Stimulated activated CD4-positive, alpha-beta T cell treated with anti-CD3 and anti-CD28 coated beads, TNF-alpha, amount 100 ng/mL, for 24 hours (primary cell): ENCODE data around the gene NKAIN2.
"Not testable (repeated sequence)": the region's sequence is repeated elsewhere in the genome, so short reads cannot be mapped to it uniquely, and the experiment has no call there.

Experiments
- DNase-seq, 3 experiments: peaks; one replicate each; pipeline ENCODE4 v3.0.0-alpha.2; 2020; ENCODE audit warnings: low read depth in 3 of 3

NKAIN2 gene

GRCh38 chr6:124512431-124512830, 708.8 kb downstream of the NKAIN2 start:
- DNase-seq, result no peak

GRCh38 chr6:124517339-124517738, 713.7 kb downstream of the NKAIN2 start:
- DNase-seq, result no peak

GRCh38 chr6:124520514-124520913, 716.8 kb downstream of the NKAIN2 start:
- DNase-seq, result no peak

- no peak for DNase-seq
These were observed 718.7 kb downstream of the NKAIN2 start for GRCh38 chr6:124522335-124522734.

- no peak for DNase-seq
These were observed 721.0 kb downstream of the NKAIN2 start for GRCh38 chr6:124524491-124525200.

GRCh38 chr6:124530926-124531325, 727.3 kb downstream of the NKAIN2 start:
- DNase-seq, result no peak

- no peak for DNase-seq
These were observed 731.6 kb downstream of the NKAIN2 start for GRCh38 chr6:124535299-124535698.

- no peak for DNase-seq
These were observed 732.1 kb downstream of the NKAIN2 start for GRCh38 chr6:124535746-124536145.

GRCh38 chr6:124536157-124536841, 732.6 kb downstream of the NKAIN2 start:
- DNase-seq, result no peak

- DNase-seq, result no peak
These were observed 733.2 kb downstream of the NKAIN2 start for GRCh38 chr6:124536842-124537191.

- DNase-seq, result no peak
These were observed 735.4 kb downstream of the NKAIN2 start for GRCh38 chr6:124539096-124539495.

GRCh38 chr6:124541573-124541972, 737.9 kb downstream of the NKAIN2 start:
- no peak for DNase-seq

- DNase-seq, result no peak
These were observed 742.9 kb downstream of the NKAIN2 start for GRCh38 chr6:124546601-124547000.

GRCh38 chr6:124551711-124552233, 748.1 kb downstream of the NKAIN2 start:
- no peak for DNase-seq

GRCh38 chr6:124557873-124558272, 754.2 kb downstream of the NKAIN2 start:
- DNase-seq, result no peak

GRCh38 chr6:124560078-124560477, 756.4 kb downstream of the NKAIN2 start:
- not testable (repeated sequence) for DNase-seq

GRCh38 chr6:124560873-124561567, 757.4 kb downstream of the NKAIN2 start:
- no peak for DNase-seq

- DNase-seq, result no peak
These were observed 758.0 kb downstream of the NKAIN2 start for GRCh38 chr6:124561635-124562130.

- not testable (repeated sequence) for DNase-seq
These were observed 760.5 kb downstream of the NKAIN2 start for GRCh38 chr6:124564125-124564524.

- DNase-seq, result no peak
These were observed 763.7 kb downstream of the NKAIN2 start for GRCh38 chr6:124567401-124567800.

- DNase-seq, result no peak
These were observed 770.3 kb downstream of the NKAIN2 start for GRCh38 chr6:124573953-124574352.

- no peak for DNase-seq
These were observed 774.1 kb downstream of the NKAIN2 start for GRCh38 chr6:124577734-124578281.
